Measurements from ENCODE around the gene RASGRF2.
A peak's percentile ranks its signal among the peaks of the same experiment; 100 is the strongest.
"Not testable (repeated sequence)": the region's sequence is repeated elsewhere in the genome, so short reads cannot be mapped to it uniquely, and the experiment has no call there.

Gene RASGRF2

GRCh38 chr5:81247441-81247972 is 287.3 kb downstream of the RASGRF2 start:
- no peak for DNase-seq

GRCh38 chr5:81249240-81249639 is 289.1 kb downstream of the RASGRF2 start:
- DNase-seq = peak; percentile 10

- no peak for DNase-seq
These were observed 289.8 kb downstream of the RASGRF2 start for GRCh38 chr5:81250004-81250403.

GRCh38 chr5:81251922-81252321 is 291.8 kb downstream of the RASGRF2 start:
- DNase-seq = no peak

GRCh38 chr5:81252904-81253303 is 292.7 kb downstream of the RASGRF2 start:
- no peak for DNase-seq

GRCh38 chr5:81253875-81254274 is 293.7 kb downstream of the RASGRF2 start:
- DNase-seq = no peak

- DNase-seq = no peak
These were observed 294.9 kb downstream of the RASGRF2 start for GRCh38 chr5:81254886-81255559.

- DNase-seq = no peak
These were observed 296.6 kb downstream of the RASGRF2 start for GRCh38 chr5:81256766-81257165.

- not testable (repeated sequence) for DNase-seq
These were observed 302.6 kb downstream of the RASGRF2 start for GRCh38 chr5:81262796-81263195.

GRCh38 chr5:81265101-81265500 is 304.9 kb downstream of the RASGRF2 start:
- DNase-seq = no peak

GRCh38 chr5:81268521-81269196 is 308.5 kb downstream of the RASGRF2 start:
- DNase-seq = no peak

GRCh38 chr5:81269751-81270393 is 309.7 kb downstream of the RASGRF2 start:
- no peak for DNase-seq

GRCh38 chr5:81270394-81271027 is 310.3 kb downstream of the RASGRF2 start:
- not testable (repeated sequence) for DNase-seq
